ENCODE measurements around the gene CABP2.
"Not testable (repeated sequence)": the region's sequence is repeated elsewhere in the genome, so short reads cannot be mapped to it uniquely, and the experiment has no call there.

Gene CABP2

GRCh38 chr11:67493548-67494370 is 29.5 kb downstream of the CABP2 start:
- no peak for DNase-seq

GRCh38 chr11:67492801-67493547 is 30.3 kb downstream of the CABP2 start:
- no peak for DNase-seq

- DNase-seq, result no peak
Observed at GRCh38 chr11:67492069-67492727, 31.0 kb downstream of the CABP2 start.

- DNase-seq, result no peak
Observed at GRCh38 chr11:67491276-67492068, 31.8 kb downstream of the CABP2 start.

DNA sequence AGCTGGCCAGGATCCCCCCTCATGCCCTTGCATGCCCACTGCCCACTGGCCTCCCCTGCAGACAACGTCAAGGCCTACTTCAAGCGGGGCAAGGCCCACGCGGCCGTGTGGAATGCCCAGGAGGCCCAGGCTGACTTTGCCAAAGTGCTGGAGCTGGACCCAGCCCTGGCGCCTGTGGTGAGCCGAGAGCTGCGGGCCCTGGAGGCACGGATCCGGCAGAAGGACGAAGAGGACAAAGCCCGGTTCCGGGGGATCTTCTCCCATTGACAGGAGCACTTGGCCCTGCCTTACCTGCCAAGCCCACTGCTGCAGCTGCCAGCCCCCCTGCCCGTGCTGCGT is 32.5 kb downstream of the CABP2 start:
- no peak for DNase-seq

- DNase-seq, result no peak
Observed at GRCh38 chr11:67489885-67490726, 33.1 kb downstream of the CABP2 start.

- DNase-seq, result no peak
Observed at GRCh38 chr11:67489203-67489884, 33.9 kb downstream of the CABP2 start.

GRCh38 chr11:67486481-67487195 is 36.6 kb downstream of the CABP2 start:
- no peak for DNase-seq

DNA sequence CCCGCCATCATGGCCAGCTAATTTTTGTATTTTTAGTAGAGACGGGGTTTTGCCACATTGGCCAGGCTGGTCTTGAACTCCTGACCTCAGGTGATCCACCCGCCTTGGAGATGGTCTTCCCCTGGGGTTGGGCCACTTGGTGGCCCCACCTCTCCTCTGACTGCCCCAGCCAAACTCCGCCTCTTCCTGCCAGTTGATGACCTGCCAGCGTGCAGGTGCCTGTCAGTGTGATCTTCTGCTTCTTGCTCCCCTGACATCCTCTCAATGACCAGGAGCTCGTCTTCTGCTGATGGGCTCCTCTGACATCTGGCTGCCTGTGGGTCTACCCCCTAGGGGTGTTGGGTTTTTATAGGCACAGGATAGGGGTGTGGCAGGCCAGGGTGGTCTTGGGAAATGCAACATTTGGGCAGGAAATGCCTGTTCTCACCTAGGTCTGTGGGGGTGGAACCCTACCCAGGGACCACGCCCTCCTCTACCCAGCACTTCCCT is 37.3 kb downstream of the CABP2 start:
- not testable (repeated sequence) for DNase-seq

- peak; percentile 41 for DNase-seq
Observed at GRCh38 chr11:67484847-67485311, 38.4 kb downstream of the CABP2 start.

GRCh38 chr11:67483831-67484665 is 39.2 kb downstream of the CABP2 start:
- DNase-seq, result peak; percentile 25

DNA sequence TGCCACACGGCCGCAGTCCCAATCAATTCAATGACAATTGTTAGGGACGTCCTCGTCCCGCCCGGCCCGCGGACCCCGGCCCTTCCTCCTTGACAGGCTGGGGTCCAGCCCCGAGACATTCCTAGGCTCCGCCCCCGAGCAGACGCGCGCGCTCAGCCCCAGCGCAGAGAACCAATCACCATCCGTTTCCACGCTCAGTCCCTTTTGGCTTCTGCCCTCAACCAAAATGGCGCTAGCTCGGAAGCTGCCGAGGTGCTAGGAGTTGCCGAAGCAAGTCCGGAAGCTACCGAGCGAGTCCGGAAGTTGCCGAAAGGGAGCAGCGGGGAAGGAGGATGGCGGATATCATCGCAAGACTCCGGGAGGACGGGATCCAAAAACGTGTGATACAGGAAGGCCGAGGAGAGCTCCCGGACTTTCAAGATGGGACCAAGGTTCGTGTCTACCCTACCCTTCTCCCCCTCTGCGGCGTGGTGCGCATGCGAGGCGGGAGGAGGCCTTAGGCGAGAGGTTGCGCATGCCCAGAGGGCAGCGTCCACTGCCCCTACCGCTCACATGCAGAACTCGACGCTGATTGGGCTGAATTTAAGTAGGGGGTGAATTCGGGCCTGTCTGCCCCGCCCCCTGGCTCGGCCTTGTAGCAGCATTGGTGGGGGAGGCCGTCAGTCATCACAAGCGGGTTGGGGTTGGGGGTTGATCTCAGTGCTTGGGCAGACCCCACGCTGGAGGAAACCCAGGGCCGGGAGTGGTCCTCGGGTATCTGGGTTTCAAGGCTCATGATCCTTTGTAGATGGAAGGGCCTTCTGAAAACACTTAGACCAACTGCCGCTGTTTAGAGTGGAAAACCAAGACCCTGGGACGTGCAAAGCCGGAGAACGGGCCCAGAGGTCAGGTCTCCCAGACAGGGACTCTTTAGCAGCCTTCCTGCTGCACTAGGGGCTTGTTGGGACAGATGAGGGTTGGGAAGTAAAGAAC is 40.1 kb downstream of the CABP2 start, which contains the start of gene AIP:
Gene AIP, plus strand, starts transcription at position 200 of the 972 bp plus-strand sequence. Its CDS starts 133 bp downstream, at position 333.
- DNase-seq, result peak; percentile 99

DNA sequence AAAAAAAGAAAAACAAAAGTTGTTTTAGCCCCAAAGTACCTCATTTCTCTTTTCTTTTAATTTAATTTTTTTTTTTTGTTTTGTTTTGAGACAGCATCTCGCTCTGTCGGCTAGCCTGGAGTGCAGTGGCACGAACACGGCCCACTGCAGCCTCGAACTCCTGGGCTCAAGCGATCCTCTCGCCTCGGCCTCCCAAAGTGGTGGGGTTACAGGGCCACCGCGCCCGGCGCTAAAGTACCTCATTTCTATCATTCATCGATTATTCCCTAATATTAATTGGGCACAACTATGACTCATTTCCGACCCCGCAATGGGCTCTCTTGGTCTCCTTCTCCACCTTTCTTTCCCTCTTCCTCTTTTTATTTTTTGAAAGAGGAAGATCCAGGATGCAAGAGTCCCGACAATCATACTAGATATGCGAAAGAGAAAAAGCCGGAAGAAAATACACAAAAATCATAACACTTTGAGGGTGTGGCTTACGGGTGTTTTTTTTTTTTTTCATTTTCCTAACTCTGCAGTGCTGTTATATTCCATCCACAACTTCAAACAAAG is 40.9 kb downstream of the CABP2 start:
- DNase-seq, result no peak

DNA sequence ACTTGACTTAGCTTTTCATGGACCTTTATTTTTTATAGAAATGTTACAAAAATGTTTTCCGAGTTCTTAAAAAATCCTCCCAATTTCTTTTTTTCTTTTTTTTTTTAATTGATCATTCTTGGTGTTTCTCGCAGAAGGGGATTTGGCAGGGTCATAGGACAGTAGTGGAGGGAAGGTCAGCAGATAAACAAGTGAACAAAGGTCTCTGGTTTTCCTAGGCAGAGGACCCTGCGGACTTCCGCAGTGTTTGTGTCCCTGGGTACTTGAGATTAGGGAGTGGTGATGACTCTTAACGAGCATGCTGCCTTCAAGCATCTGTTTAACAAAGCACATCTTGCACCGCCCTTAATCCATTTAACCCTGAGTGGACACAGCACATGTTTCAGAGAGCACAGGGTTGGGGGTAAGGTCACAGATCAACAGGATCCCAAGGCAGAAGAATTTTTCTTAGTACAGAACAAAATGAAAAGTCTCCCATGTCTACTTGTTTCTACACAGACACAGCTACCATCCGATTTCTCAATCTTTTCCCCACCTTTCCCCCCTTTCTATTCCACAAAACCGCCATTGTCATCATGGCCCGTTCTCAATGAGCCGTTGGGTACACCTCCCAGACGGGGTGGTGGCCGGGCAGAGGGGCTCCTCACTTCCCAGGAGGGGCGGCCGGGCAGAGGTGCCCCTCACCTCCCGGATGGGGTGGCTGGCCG is 45.7 kb downstream of the CABP2 start:
- DNase-seq, result not testable (repeated sequence)

DNA sequence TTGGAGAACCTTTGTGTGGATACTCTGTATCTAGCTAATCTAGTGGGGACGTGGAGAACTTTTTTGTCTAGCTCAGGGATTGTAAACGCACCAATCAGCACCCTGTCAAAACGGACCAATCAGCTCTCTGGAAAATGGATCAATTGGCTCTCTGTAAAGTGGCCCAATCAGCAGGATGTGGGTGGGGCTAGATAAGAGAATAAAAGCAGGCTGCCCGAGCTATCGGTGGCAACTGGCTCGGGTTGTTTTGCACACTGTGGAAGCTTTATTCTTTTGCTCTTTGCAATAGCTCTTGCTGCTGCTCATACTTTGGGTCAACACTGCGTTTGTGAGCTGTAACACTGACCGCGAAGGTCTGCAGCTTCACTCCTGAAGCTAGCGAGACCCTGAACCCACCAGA is 46.6 kb downstream of the CABP2 start:
- peak; percentile 28 for DNase-seq

DNA sequence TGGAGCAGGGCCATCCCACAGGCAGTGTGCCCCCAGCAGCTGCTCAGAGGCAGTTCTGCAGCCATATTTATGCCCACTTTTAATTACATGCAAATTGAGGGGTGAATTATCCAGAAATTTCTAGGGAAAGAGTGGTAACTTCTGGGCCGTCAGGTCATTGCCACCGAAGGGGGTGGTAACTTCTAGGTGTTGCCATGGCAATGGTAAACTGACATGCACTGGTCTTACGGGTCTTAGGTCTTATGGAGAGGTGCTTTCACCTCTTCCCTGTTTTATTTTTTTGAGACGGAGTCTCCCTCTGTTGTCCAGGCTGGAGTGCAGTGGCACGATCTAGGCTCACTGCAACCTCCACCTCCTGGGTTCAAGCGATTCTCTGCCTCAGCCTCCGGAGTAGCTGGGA is 50.4 kb downstream of the CABP2 start:
- no peak for DNase-seq

Measured in hematopoietic multipotent progenitor cell treated with erythropoietin and hydrocortisone succinate and interleukin-3 and kit ligand, for 8 days (in vitro differentiated cells).